Heart left ventricle (tissue), 13 donors: ENCODE results near the gene FAM98C.
"Not testable (repeated sequence)": the region's sequence is repeated elsewhere in the genome, so short reads cannot be mapped to it uniquely, and the experiment has no call there.

Experiments
- POLR2A ChIP-seq, 2 donors: fragments of 450-650 bp; IDR thresholded peaks; one replicate each; pipeline ENCODE4 v1.6.1; 2017; ENCODE audit warnings: antibody characterized with exemption in 2 of 2, mild to moderate bottlenecking in 2 of 2, moderate library complexity in 2 of 2
- TF ChIP-seq, protein P1 (sequence below), 12 donors: fragments of 200-600 bp; sonication (generic) in 4 of 12; IDR thresholded peaks; one replicate each; pipeline versions ENCODE4 v1.5.0 to v1.8.0; 2018 to 2022; ENCODE audit warnings: antibody characterized with exemption in 12 of 12, mild to moderate bottlenecking in 5 of 12
- donor health status: ischemic (EF 13 %, LVEDD 7.1; RV severe dilation, severe dysfunction).
- donor health status: DM: no; HTN: yes; CAD: no.
- donor health status: DM: no; HTN: no; CAD: no.
- donor health status: ischemic (EF 25% LVEDD 6.9; RV normal size, moderate dysfunction).
- donor health status: ischemic (EF 25% LVEDD 5.7; RV mildly dilated, moderate dysfunction).
- donor health status: ischemic (EF 35%, LVEDD 5.7; RV mildly dilated, moderate dysfunction).
- donor health status: nonischemic (EF 11% LVEDD 7.7; RV severe dilation, severe dysfunction).
- donor health status: DM: yes; HTN: yes; CAD: no.
- donor health status: PGD.
- donor health status: ischemic (EF 29% LVEDD 5.4; RV normal size, mild dysfunction).
- donor health status: nonischemic (EF 23%, LVEDD 6.1; RV moderate dilation, normal function).

GRCh38 chr19:38410407-38410806 is 7.5 kb downstream of the FAM98C start:
- TF ChIP-seq, protein P1, sequence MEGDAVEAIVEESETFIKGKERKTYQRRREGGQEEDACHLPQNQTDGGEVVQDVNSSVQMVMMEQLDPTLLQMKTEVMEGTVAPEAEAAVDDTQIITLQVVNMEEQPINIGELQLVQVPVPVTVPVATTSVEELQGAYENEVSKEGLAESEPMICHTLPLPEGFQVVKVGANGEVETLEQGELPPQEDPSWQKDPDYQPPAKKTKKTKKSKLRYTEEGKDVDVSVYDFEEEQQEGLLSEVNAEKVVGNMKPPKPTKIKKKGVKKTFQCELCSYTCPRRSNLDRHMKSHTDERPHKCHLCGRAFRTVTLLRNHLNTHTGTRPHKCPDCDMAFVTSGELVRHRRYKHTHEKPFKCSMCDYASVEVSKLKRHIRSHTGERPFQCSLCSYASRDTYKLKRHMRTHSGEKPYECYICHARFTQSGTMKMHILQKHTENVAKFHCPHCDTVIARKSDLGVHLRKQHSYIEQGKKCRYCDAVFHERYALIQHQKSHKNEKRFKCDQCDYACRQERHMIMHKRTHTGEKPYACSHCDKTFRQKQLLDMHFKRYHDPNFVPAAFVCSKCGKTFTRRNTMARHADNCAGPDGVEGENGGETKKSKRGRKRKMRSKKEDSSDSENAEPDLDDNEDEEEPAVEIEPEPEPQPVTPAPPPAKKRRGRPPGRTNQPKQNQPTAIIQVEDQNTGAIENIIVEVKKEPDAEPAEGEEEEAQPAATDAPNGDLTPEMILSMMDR (IDR thresholded peaks at IDR 0.05): not testable (repeated sequence)
- not testable (repeated sequence) for TF ChIP-seq POLR2A (IDR thresholded peaks at IDR 0.05)
